ENCODE measurements around the gene ZC3H18.

Gene ZC3H18

GRCh38 chr16:88613911-88614817 lies 44.0 kb downstream of the ZC3H18 start:
- H3K4me3 ChIP-seq (ENCODE audit: low read depth, low read length), result no peak overlapping the region
- TF ChIP-seq, protein P1, sequence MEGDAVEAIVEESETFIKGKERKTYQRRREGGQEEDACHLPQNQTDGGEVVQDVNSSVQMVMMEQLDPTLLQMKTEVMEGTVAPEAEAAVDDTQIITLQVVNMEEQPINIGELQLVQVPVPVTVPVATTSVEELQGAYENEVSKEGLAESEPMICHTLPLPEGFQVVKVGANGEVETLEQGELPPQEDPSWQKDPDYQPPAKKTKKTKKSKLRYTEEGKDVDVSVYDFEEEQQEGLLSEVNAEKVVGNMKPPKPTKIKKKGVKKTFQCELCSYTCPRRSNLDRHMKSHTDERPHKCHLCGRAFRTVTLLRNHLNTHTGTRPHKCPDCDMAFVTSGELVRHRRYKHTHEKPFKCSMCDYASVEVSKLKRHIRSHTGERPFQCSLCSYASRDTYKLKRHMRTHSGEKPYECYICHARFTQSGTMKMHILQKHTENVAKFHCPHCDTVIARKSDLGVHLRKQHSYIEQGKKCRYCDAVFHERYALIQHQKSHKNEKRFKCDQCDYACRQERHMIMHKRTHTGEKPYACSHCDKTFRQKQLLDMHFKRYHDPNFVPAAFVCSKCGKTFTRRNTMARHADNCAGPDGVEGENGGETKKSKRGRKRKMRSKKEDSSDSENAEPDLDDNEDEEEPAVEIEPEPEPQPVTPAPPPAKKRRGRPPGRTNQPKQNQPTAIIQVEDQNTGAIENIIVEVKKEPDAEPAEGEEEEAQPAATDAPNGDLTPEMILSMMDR (IDR thresholded peaks at IDR 0.05; ENCODE audit: borderline replicate concordance, insufficient read depth, low read depth, low read length), result no peak

DNA sequence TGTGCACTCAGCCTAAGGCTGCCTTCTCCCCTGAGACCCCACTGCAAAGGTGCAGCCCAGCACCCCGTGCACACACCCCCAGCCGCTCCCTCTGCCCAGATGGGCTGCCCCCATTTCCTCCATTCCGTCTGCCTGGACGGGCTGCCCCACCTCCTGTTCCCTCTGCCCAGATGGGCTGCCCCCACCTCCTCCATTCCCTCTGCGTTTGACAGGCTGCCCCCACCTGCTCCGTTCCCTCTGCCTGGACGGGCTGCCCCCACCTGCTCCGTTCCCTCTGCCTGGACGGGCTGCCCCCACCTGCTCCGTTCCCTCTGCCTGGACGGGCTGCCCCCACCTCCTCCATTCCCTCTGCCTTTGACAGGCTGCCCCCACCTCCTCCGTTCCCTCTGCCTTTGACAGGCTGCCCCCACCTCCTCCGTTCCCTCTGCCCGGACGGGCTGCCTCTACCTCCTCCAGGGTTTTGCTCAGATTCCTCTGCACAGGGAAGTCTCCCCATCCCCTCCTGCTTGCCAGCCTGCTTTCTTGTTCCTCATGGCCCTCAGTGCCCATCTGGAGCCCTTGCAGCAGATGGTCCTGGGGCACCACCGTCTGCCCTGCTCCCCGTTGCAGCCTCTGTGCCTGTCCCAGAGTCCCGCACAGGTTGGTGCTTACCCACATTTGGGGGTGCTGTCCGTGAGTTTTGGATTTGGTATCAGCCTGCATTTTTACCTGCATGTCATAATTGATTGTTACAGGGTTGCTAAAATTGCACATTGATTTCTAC lies 44.8 kb downstream of the ZC3H18 start:
- TF ChIP-seq, protein P1 (IDR thresholded peaks at IDR 0.05; ENCODE audit: borderline replicate concordance, insufficient read depth, low read depth, low read length), result no peak
- no peak overlapping the region for H3K4me3 ChIP-seq (ENCODE audit: low read depth, low read length)

GRCh38 chr16:88616320-88616719 lies 46.1 kb downstream of the ZC3H18 start:
- TF ChIP-seq, protein P1 (IDR thresholded peaks at IDR 0.05; ENCODE audit: borderline replicate concordance, insufficient read depth, low read depth, low read length), result no peak
- no peak overlapping the region for H3K4me3 ChIP-seq (ENCODE audit: low read depth, low read length)

GRCh38 chr16:88616736-88617135 lies 46.5 kb downstream of the ZC3H18 start:
- no peak overlapping the region for H3K4me3 ChIP-seq (ENCODE audit: low read depth, low read length)
- TF ChIP-seq, protein P1 (IDR thresholded peaks at IDR 0.05; ENCODE audit: borderline replicate concordance, insufficient read depth, low read depth, low read length), result no peak

DNA sequence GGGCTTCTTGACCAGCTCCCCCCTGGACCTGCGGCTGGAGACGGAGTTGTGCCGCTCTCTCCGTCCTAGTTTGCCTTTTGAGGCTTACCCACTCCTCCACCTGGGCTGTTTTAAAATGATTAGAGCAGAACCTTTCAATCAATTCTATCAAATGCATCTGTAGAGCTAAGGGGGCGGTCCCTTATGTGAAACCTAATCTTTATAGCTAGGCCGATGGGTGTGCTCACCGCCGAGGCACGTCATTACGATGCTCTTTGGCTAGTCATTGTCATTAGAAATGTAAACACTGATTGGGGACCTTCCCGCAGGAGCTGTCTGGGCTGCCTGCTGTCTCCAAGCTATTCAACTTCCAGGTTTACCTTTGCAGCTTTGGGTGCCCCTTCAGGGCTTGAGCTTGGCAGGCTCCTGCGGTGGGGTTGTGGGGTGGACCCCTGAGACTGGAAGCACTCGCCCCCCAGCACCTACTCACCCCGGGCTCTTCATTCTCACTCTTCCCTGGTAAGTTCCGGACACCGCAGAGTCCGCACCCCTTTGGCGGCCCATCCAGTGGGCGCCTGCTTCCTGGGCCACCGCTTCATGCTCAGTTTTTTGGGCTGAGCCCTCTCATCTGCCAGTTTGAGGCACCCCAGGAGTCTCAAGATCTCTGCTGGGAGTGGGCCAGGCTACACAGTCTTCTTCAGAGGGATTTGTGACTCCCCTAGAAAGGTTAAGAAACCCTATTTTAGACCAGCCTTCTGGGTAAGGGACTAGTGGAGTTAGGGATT lies 47.2 kb downstream of the ZC3H18 start:
- H3K4me3 ChIP-seq (ENCODE audit: low read depth, low read length), result no peak overlapping the region
- TF ChIP-seq, protein P1 (IDR thresholded peaks at IDR 0.05; ENCODE audit: borderline replicate concordance, insufficient read depth, low read depth, low read length), result no peak

DNA sequence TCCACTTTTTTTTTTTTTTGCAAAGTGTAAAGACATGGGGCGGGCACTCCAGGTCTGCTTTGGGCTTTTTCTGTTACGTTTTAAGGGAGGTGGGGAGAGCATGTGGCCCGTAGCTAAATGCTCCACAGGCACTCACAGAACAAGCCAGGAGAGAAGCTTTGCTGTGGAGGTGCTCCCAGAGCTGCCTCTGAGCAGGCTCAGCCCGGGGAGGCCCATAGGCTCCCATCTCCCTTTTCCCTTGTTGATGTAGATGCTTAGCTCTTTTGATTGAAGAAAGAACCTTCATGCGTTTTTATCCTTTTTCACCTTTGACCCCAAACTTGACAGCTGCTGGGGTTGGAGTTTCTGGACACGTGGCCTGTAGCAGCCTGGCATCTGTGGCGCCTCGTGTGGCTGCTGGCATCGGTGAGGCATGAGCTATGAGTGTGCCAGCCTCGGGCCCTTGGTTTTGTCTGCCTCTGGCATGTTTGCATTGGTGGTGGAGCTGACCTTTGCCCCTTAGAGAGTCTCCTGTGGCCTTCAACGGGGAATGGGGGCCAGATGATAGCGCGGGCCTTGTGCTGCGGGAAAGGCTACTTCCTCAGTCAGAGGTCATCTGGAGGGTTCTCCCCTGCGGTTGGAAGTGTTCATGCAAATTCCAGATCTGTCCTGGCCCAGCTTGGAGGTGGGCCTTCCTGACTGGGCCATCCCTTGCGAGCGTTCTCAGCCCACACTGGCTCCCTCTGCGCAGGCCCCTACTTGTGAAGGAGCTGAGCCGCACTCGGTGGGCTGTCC lies 48.2 kb downstream of the ZC3H18 start:
- TF ChIP-seq, protein P1 (IDR thresholded peaks at IDR 0.05; ENCODE audit: borderline replicate concordance, insufficient read depth, low read depth, low read length), result no peak
- H3K4me3 ChIP-seq (ENCODE audit: low read depth, low read length), result no peak overlapping the region
